ENCODE data around the gene BATF.
A peak's percentile ranks its signal among the peaks of the same experiment; 100 is the strongest.

BATF gene

GRCh38 chr14:75591331-75591946, 69.2 kb downstream of the BATF start:
- DNase-seq (ENCODE audit: insufficient read length, low spot score) (no peak), FAIRE-seq (peak; percentile 26)

- FAIRE-seq (peak; percentile 73), DNase-seq (ENCODE audit: insufficient read length, low spot score) (no peak)
These were observed 69.8 kb downstream of the BATF start for GRCh38 chr14:75591987-75592575.

- DNase-seq (ENCODE audit: insufficient read length, low spot score) (no peak), FAIRE-seq (peak; percentile 55)
These were observed 73.0 kb downstream of the BATF start for GRCh38 chr14:75595226-75595625.

Measured in HTR-8/SVneo (cell line).